HG02588 (cell line): ENCODE data around the gene SNAP23.
"Not testable (repeated sequence)": the region's sequence is repeated elsewhere in the genome, so short reads cannot be mapped to it uniquely, and the experiment has no call there.

ENCODE experiments used
- ATAC-seq: cut with Tn5 transposase; IDR thresholded peaks from one replicate; pipeline ENCODE4 v1.9.1; 2021; ENCODE audit warnings: mild to moderate bottlenecking, moderate library complexity; ENCODE audit not compliant: unreplicated experiment

The SNAP23 gene

GRCh38 chr15:42556550-42557207, 61.2 kb downstream of the SNAP23 start:
- ATAC-seq, result not testable (repeated sequence)

GRCh38 chr15:42558739-42559138, 63.3 kb downstream of the SNAP23 start:
- ATAC-seq, result no peak

GRCh38 chr15:42575188-42576039, 80.0 kb downstream of the SNAP23 start, which contains the start of gene STARD9:
STARD9 (plus strand) TSS chr15:42575606; CDS start chr15:42575716, 110 bp downstream.
- peak; percentile 90 for ATAC-seq

GRCh38 chr15:42576040-42576594, 80.7 kb downstream of the SNAP23 start:
- ATAC-seq, result no peak

GRCh38 chr15:42576776-42577175, 81.3 kb downstream of the SNAP23 start:
- no peak for ATAC-seq

GRCh38 chr15:42577514-42578031, 82.1 kb downstream of the SNAP23 start:
- ATAC-seq, result no peak

GRCh38 chr15:42578984-42579537, 83.6 kb downstream of the SNAP23 start:
- no peak for ATAC-seq

- peak; percentile 85 for ATAC-seq
Measured at GRCh38 chr15:42581272-42581730, 85.9 kb downstream of the SNAP23 start.
